IMR-90 (cell line): ENCODE results near the gene AGAP1.

Source experiments
- BHLHE40 ChIP-seq: fragments of 150-350 bp; IDR thresholded peaks from 2 replicates; pipeline ENCODE4 v1.6.1; 2016; ENCODE audit warnings: mild to moderate bottlenecking, low read depth, low read length
- CTCF ChIP-seq: conservative IDR thresholded peaks from 2 replicates; pipeline ENCODE4 v1.5.1; 2012; ENCODE audit warnings: mild to moderate bottlenecking, low read depth, low read length, improper control_type of control experiment
- FOS ChIP-seq: fragments of 150-350 bp; IDR thresholded peaks from 2 replicates; pipeline ENCODE4 v1.6.1; 2016; ENCODE audit warnings: low read depth, low read length
- MAFK ChIP-seq: IDR thresholded peaks from 2 replicates; pipeline ENCODE4 v1.6.1; 2012; ENCODE audit warnings: low read depth, low read length, improper control_type of control experiment
- MAZ ChIP-seq: IDR thresholded peaks from 2 replicates; pipeline ENCODE4 v1.6.1; 2012; ENCODE audit warnings: low read depth, mild to moderate bottlenecking, low read length, improper control_type of control experiment, moderate library complexity, borderline replicate concordance
- POLR2A ChIP-seq: IDR thresholded peaks from 2 replicates; pipeline ENCODE4 v1.6.1; 2012; ENCODE audit warnings: mild to moderate bottlenecking, low read depth, low read length
- RAD21 ChIP-seq: IDR thresholded peaks from 2 replicates; pipeline ENCODE4 v1.6.1; 2012; ENCODE audit warnings: low read length, improper control_type of control experiment
- TF ChIP-seq, protein P1 (sequence below): fragments of 150-350 bp; IDR thresholded peaks from 2 replicates; pipeline ENCODE4 v1.6.1; 2017; ENCODE audit warnings: mild to moderate bottlenecking, antibody characterized with exemption, low read length, low read depth

- TF ChIP-seq RAD21 (no peak), CTCF (no peak), MAZ (no peak), BHLHE40 (no peak), POLR2A (no peak), FOS (no peak), MAFK (no peak)
- TF ChIP-seq, protein P1, sequence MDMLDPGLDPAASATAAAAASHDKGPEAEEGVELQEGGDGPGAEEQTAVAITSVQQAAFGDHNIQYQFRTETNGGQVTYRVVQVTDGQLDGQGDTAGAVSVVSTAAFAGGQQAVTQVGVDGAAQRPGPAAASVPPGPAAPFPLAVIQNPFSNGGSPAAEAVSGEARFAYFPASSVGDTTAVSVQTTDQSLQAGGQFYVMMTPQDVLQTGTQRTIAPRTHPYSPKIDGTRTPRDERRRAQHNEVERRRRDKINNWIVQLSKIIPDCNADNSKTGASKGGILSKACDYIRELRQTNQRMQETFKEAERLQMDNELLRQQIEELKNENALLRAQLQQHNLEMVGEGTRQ = no peak
Observed at GRCh38 chr2:235863414-235863813, 369.6 kb downstream of the AGAP1 start.
